Calu3 (cell line): ENCODE measurements around the gene APOO. TPM values are rescaled to one million over a fixed set of nuclear protein-coding genes. Genes with fewer than 3 reads are reported as not detected.

Experiments
- BruUV-seq: library from RNA; stranded (reverse); fragments of 400-500 nt; replicated peaks from 2 replicates; lab custom pipeline; 2021; lab: Mats Ljungman, UMichigan
- CTCF ChIA-PET: fragments of 300-600 bp; sonication (Branson Sonifier 250); formaldehyde crosslinking; loops from one replicate; lab custom pipeline; 2022; ENCODE audit warnings: antibody characterized with exemption; lab: Charles Lee
- DNase-seq: peaks from one replicate; pipeline ENCODE4 v3.0.0; 2022
- H3K27ac Mint-ChIP-seq: one replicate; pipeline ENCODE4 v1.8.0; 2022; ENCODE audit warnings: mixed read lengths; ENCODE audit not compliant: unreplicated experiment
- H3K27me3 Mint-ChIP-seq: one replicate; pipeline ENCODE4 v1.8.0; 2022; ENCODE audit warnings: mixed read lengths; ENCODE audit not compliant: unreplicated experiment
- H3K36me3 Mint-ChIP-seq: one replicate; pipeline ENCODE4 v1.8.0; 2022; ENCODE audit warnings: mild to moderate bottlenecking, moderate library complexity, mixed read lengths; ENCODE audit not compliant: insufficient read depth, unreplicated experiment
- H3K4me1 Mint-ChIP-seq: one replicate; pipeline ENCODE4 v1.8.0; 2022; ENCODE audit warnings: mild to moderate bottlenecking, low read depth, mixed read lengths; ENCODE audit not compliant: unreplicated experiment
- H3K4me3 Mint-ChIP-seq: one replicate; pipeline ENCODE4 v1.8.0; 2022; ENCODE audit warnings: mild to moderate bottlenecking, low read depth, moderate library complexity, mixed read lengths; ENCODE audit not compliant: unreplicated experiment
- H3K9me3 Mint-ChIP-seq: one replicate; pipeline ENCODE4 v1.8.0; 2022; ENCODE audit warnings: low read depth, mixed read lengths; ENCODE audit not compliant: unreplicated experiment
- intact Hi-C: fragments of 100-400 bp; cut with micrococcal nuclease; formaldehyde crosslinking; loops from one replicate; pipeline ENCODE4 v1.10.0; 2022; ENCODE audit not compliant: unreplicated experiment
- total RNA-seq: library from RNA; stranded (reverse); gene quantifications from 2 replicates; pipeline ENCODE4 v1.2.3, GENCODE V29; 2022
- TF ChIP-seq, protein P1 (sequence below): fragments of 200-600 bp; IDR thresholded peaks from one replicate; pipeline ENCODE4 v1.8.0; 2022; ENCODE audit warnings: antibody characterized with exemption; ENCODE audit not compliant: unreplicated experiment

APOO gene
- total RNA-seq, 1 experiment from 2014 or later = 46.8 TPM

DNA sequence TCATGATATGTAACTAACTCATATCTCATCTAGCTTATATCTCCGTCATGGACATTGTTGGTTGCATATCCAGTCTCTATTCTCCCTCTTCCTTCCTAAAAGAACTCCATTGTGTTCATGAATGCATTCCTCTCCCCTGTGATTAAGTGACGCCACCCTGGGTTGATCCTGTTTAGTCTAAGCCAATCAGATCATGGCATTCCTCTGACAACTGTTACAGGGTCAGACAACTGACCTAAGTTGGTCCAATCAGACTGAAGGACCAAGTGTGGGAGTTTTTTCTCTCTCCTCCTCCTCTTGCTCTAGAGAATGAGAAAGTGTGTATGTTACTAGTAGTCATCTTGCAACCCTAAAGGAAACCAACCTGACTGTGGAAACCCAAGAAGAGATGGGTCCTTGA is 3.6 kb downstream of the APOO start:
- DNase-seq = no peak
- Mint-ChIP-seq H3K27ac (no peak overlapping the region), H3K9me3 (no peaks in the 10 kb centered on the region), H3K36me3 (peaks cover 14% of the 10 kb centered on the region), H3K27me3 (no peaks in the 10 kb centered on the region), H3K4me1 (peaks cover 21% of the 10 kb centered on the region), H3K4me3 (no peak overlapping the region)
- CTCF ChIA-PET = interaction anchor here (0.6 kb wide), 1 partner anchor 9 kb away, joined by 3 read pairs; no protein-coding TSS in a partner anchor
- TF ChIP-seq, protein P1, sequence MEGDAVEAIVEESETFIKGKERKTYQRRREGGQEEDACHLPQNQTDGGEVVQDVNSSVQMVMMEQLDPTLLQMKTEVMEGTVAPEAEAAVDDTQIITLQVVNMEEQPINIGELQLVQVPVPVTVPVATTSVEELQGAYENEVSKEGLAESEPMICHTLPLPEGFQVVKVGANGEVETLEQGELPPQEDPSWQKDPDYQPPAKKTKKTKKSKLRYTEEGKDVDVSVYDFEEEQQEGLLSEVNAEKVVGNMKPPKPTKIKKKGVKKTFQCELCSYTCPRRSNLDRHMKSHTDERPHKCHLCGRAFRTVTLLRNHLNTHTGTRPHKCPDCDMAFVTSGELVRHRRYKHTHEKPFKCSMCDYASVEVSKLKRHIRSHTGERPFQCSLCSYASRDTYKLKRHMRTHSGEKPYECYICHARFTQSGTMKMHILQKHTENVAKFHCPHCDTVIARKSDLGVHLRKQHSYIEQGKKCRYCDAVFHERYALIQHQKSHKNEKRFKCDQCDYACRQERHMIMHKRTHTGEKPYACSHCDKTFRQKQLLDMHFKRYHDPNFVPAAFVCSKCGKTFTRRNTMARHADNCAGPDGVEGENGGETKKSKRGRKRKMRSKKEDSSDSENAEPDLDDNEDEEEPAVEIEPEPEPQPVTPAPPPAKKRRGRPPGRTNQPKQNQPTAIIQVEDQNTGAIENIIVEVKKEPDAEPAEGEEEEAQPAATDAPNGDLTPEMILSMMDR = no peak
- no TSS peak for BruUV-seq
- intact Hi-C loops = no loop called here

DNA sequence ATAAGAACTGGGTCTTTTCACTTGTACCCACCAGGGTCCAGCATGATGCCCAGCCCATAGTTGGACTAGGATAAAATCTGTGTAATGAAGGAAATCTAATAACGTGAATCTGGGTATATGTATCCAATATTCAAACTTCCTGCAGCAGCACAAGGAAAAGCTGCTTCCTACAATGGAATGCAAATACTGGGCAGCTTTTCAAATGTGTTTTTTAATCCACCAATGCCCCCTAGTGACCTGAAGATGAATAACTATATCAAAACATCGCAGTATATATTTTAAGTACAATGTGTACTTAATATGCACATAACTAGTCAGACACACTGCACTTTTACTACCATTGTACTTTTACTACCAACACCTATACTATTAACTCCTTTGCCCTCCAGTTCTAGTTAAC is 5.3 kb downstream of the APOO start:
- H3K4me1 Mint-ChIP-seq = peaks cover 28% of the 10 kb centered on the region
- CTCF ChIA-PET = interaction anchor here (0.6 to 2.6 kb wide), 11 partner anchors 80 to 268 kb away, joined by 3 to 45 read pairs (median 6); partner anchors contain the start of genes ACOT9, EIF2S3 and SAT1

DNA sequence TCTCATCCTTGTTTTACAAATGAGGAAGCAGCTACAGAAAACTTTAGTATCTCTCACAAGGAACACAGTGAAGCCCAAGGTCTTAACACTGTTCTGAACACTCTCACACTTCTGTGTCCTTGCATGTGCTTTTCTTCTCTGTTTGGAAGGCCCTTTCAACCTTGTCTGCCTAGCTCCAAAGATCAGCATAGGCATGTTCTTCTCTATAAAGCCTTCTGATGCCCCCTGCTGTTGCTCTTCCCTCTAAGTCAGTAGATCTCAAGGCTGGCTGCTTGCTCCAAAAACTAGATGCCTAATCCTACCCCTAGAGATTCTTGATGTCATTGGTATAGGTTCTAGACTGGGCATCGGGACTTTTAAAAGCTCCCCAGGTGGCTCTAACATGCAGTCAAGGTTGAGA is 5.9 kb downstream of the APOO start:
- Mint-ChIP-seq H3K9me3 (no peaks in the 10 kb centered on the region), H3K4me1 (peaks cover 28% of the 10 kb centered on the region), H3K36me3 (peaks cover under 1% of the 10 kb centered on the region), H3K4me3 (no peak overlapping the region), H3K27ac (no peak overlapping the region), H3K27me3 (no peaks in the 10 kb centered on the region)
- DNase-seq = peak; percentile 44
- intact Hi-C loops = loop anchor here (1.0 to 2.0 kb wide), 4 partner anchors 57 to 208 kb away; no protein-coding TSS in a partner anchor
- TF ChIP-seq, protein P1 = peak; percentile 5
- CTCF ChIA-PET = interaction anchor here (0.6 to 2.6 kb wide), 15 partner anchors 24 to 267 kb away, joined by 3 to 45 read pairs (median 6); partner anchors contain the start of genes ACOT9, EIF2S3 and SAT1
- no TSS peak for BruUV-seq

More for the DNA sequence above, 5.3 kb downstream of the APOO start:
- Mint-ChIP-seq H3K36me3 (peaks cover 7% of the 10 kb centered on the region), H3K9me3 (no peaks in the 10 kb centered on the region), H3K27me3 (no peaks in the 10 kb centered on the region), H3K27ac (no peak overlapping the region), H3K4me3 (no peak overlapping the region)
- no TSS peak for BruUV-seq
- DNase-seq = no peak
- TF ChIP-seq, protein P1 = peak; percentile 37
- intact Hi-C loops = loop anchor here (1.0 kb wide), 3 partner anchors 121 to 208 kb away; no protein-coding TSS in a partner anchor

DNA sequence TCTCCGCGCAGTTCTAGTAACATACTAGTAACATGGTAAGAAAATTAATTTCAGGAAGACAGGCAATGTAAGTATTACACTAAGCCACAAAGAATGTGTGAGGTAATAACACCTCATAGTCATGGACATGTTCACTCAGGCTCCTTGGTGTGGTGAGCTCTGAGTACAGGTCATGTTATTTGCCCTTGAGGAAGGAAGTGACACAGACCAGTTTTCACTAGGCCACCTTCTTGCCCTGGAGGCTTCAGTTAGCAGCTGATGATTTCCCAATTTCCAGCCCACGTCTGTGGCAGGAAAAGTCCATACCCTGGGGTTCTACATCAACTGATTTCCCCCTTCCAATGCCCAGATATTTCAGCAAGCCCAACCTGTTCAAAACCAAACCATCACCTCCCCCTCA is 6.7 kb downstream of the APOO start:
- H3K4me1 Mint-ChIP-seq = peaks cover 28% of the 10 kb centered on the region
- BruUV-seq = no TSS peak
- intact Hi-C loops = loop anchor here (2.0 kb wide), 1 partner anchor 56 kb away; no protein-coding TSS in a partner anchor
- no peaks in the 10 kb centered on the region for H3K9me3 Mint-ChIP-seq
- H3K4me3 Mint-ChIP-seq = no peak overlapping the region
- no peak overlapping the region for H3K27ac Mint-ChIP-seq
- TF ChIP-seq, protein P1 = no peak
- CTCF ChIA-PET = interaction anchor here (0.7 to 2.6 kb wide), 9 partner anchors 79 to 204 kb away, joined by 3 to 45 read pairs (median 8); partner anchors contain the start of genes ACOT9, EIF2S3 and SAT1
- DNase-seq = peak; percentile 17
- no peaks in the 10 kb centered on the region for H3K36me3 Mint-ChIP-seq
- no peaks in the 10 kb centered on the region for H3K27me3 Mint-ChIP-seq
